H9 (cell line): ENCODE measurements around the gene MBD2. TPM values are rescaled to one million over a fixed set of nuclear protein-coding genes. Genes with fewer than 3 reads are reported as not detected.
A peak's percentile ranks its signal among the peaks of the same experiment; 100 is the strongest.

ENCODE experiments used
- DNase-seq: peaks from one replicate; pipeline ENCODE4 v3.0.0-alpha.2; 2017
- H2AFZ ChIP-seq: one replicate; pipeline ENCODE4 v1.6.1; 2013; ENCODE audit warnings: mild to moderate bottlenecking, low read length, control low read depth, moderate library complexity
- H2AK5ac ChIP-seq: 2 replicates; pipeline ENCODE4 v1.6.1; 2013; ENCODE audit warnings: low read length, control low read depth, mixed read lengths; ENCODE audit not compliant: insufficient read length
- H2BK120ac ChIP-seq: one replicate; pipeline ENCODE4 v1.6.1; 2013; ENCODE audit warnings: low read depth, mild to moderate bottlenecking, low read length, control low read depth, inconsistent platforms; ENCODE audit not compliant: poor library complexity, severe bottlenecking
- H2BK12ac ChIP-seq: 2 replicates; pipeline ENCODE4 v1.6.1; 2013; ENCODE audit warnings: low read length, control low read depth, mixed read lengths, low read depth; ENCODE audit not compliant: insufficient read length
- H2BK15ac ChIP-seq: 2 replicates; pipeline ENCODE4 v1.6.1; 2013; ENCODE audit warnings: low read depth, low read length, control low read depth
- H2BK20ac ChIP-seq: one replicate; pipeline ENCODE4 v1.6.1; 2013; ENCODE audit warnings: low read depth, mild to moderate bottlenecking, low read length, control low read depth, inconsistent platforms; ENCODE audit not compliant: poor library complexity, severe bottlenecking
- H2BK5ac ChIP-seq: 2 replicates; pipeline ENCODE4 v1.6.1; 2013; ENCODE audit warnings: low read length, control low read depth, mixed read lengths; ENCODE audit not compliant: insufficient read length
- H3K14ac ChIP-seq: 2 replicates; pipeline ENCODE4 v1.6.1; 2013; ENCODE audit warnings: low read length, control low read depth; ENCODE audit not compliant: insufficient read depth
- H3K18ac ChIP-seq: 2 replicates; pipeline ENCODE4 v1.6.1; 2013; ENCODE audit warnings: low read depth, mild to moderate bottlenecking, mixed read lengths, low read length, control low read depth; ENCODE audit not compliant: insufficient read length
- H3K23ac ChIP-seq: 2 replicates; pipeline ENCODE4 v1.6.1; 2013; ENCODE audit warnings: low read length, control low read depth, mixed read lengths, low read depth; ENCODE audit not compliant: insufficient read length
- H3K23me2 ChIP-seq: 2 replicates; pipeline ENCODE4 v1.6.1; 2013; ENCODE audit warnings: low read depth, mild to moderate bottlenecking, mixed read lengths, low read length, control low read depth; ENCODE audit not compliant: insufficient read length, poor library complexity, severe bottlenecking
- H3K27ac ChIP-seq: 2 replicates; pipeline ENCODE4 v1.5.1; 2013; ENCODE audit warnings: low read length, control low read depth, mixed read lengths, low read depth; ENCODE audit not compliant: insufficient read length
- H3K27me3 ChIP-seq: 2 replicates; pipeline ENCODE4 v1.6.1; 2013; ENCODE audit warnings: low read length, control low read depth, inconsistent platforms; ENCODE audit not compliant: insufficient read depth
- H3K4ac ChIP-seq: 2 replicates; pipeline ENCODE4 v1.6.1; 2013; ENCODE audit warnings: low read depth, mild to moderate bottlenecking, control low read depth, inconsistent platforms, low read length, moderate library complexity
- H3K4me1 ChIP-seq: 2 replicates; pipeline ENCODE4 v1.6.1; 2013; ENCODE audit warnings: low read length, control low read depth, inconsistent platforms; ENCODE audit not compliant: insufficient read depth
- H3K4me2 ChIP-seq: 2 replicates; pipeline ENCODE4 v1.6.1; 2013; ENCODE audit warnings: low read length, control low read depth, mixed read lengths; ENCODE audit not compliant: insufficient read length, insufficient read depth
- H3K56ac ChIP-seq: 2 replicates; pipeline ENCODE4 v1.6.1; 2013; ENCODE audit warnings: low read depth, mild to moderate bottlenecking, mixed read lengths, low read length, control low read depth; ENCODE audit not compliant: insufficient read length
- H3K79me1 ChIP-seq: 2 replicates; pipeline ENCODE4 v1.6.1; 2013; ENCODE audit warnings: low read depth, mild to moderate bottlenecking, moderate library complexity, low read length, control low read depth, inconsistent platforms; ENCODE audit not compliant: insufficient read depth, poor library complexity, severe bottlenecking
- H3K79me2 ChIP-seq: 2 replicates; pipeline ENCODE4 v1.6.1; 2013; ENCODE audit warnings: low read length, control low read depth, inconsistent platforms; ENCODE audit not compliant: insufficient read depth
- H3K9ac ChIP-seq: 2 replicates; pipeline ENCODE4 v1.6.1; 2013; ENCODE audit warnings: low read length, control low read depth, mixed read lengths; ENCODE audit not compliant: insufficient read length; ENCODE audit errors: extremely low read depth
- H3K9me3 ChIP-seq: one replicate; pipeline ENCODE4 v1.6.1; 2013; ENCODE audit warnings: low read depth, low read length, inconsistent platforms; ENCODE audit not compliant: control insufficient read depth
- H3T11ph ChIP-seq: one replicate; pipeline ENCODE4 v1.6.1; 2013; ENCODE audit warnings: mild to moderate bottlenecking, low read length, control low read depth, inconsistent platforms
- H4K20me1 ChIP-seq: one replicate; pipeline ENCODE4 v1.6.1; 2013; ENCODE audit not compliant: control insufficient read depth, insufficient read length, insufficient read depth
- H4K5ac ChIP-seq: 2 replicates; pipeline ENCODE4 v1.6.1; 2013; ENCODE audit warnings: low read depth, mild to moderate bottlenecking, mixed read lengths, low read length, control low read depth; ENCODE audit not compliant: insufficient read length
- H4K8ac ChIP-seq: replicated peaks from 2 replicates; pipeline ENCODE4 v1.6.1; 2013; ENCODE audit warnings: low read length, control low read depth, mixed read lengths, low read depth; ENCODE audit not compliant: insufficient read length
- H4K91ac ChIP-seq: 2 replicates; pipeline ENCODE4 v1.6.1; 2013; ENCODE audit warnings: low read depth, mild to moderate bottlenecking, moderate library complexity, mixed read lengths, low read length, control low read depth; ENCODE audit not compliant: insufficient read length
- H3K27ac Mint-ChIP-seq, 3 experiments: 2 replicates in 2 of 3; 3 replicates in 1 of 3; pipeline ENCODE4 v1.8.0; 2020 to 2021; ENCODE audit warnings: mixed read lengths in 3 of 3, mild to moderate bottlenecking in 1 of 3, moderate library complexity in 1 of 3
- H3K27me3 Mint-ChIP-seq: 2 replicates; pipeline ENCODE4 v1.8.0; 2021; ENCODE audit warnings: low read depth, mild to moderate bottlenecking, moderate library complexity, mixed read lengths
- H3K36me3 Mint-ChIP-seq, 3 experiments: 2 replicates in 2 of 3; 3 replicates in 1 of 3; pipeline ENCODE4 v1.8.0; 2020 to 2021; ENCODE audit warnings: low read depth in 3 of 3, mixed read lengths in 3 of 3; ENCODE audit not compliant: insufficient read depth in 1 of 3
- H3K4me1 Mint-ChIP-seq, 2 experiments: 2 replicates each; pipeline ENCODE4 v1.8.0; 2020; ENCODE audit warnings: mixed read lengths in 2 of 2
- H3K4me3 Mint-ChIP-seq, 2 experiments: 2 replicates in 1 of 2; 3 replicates in 1 of 2; pipeline ENCODE4 v1.8.0; 2020 to 2021; ENCODE audit warnings: mild to moderate bottlenecking in 2 of 2, mixed read lengths in 2 of 2, moderate library complexity in 1 of 2
- H3K9me3 Mint-ChIP-seq, 2 experiments: 2 replicates in 1 of 2; 3 replicates in 1 of 2; pipeline ENCODE4 v1.8.0; 2020; ENCODE audit warnings: mild to moderate bottlenecking in 2 of 2, mixed read lengths in 2 of 2, moderate library complexity in 1 of 2
- CTCF ChIP-seq: fragments of 200-600 bp; sonication (generic); conservative IDR thresholded peaks from 3 replicates; pipeline ENCODE4 v1.8.0; 2021; ENCODE audit warnings: antibody characterized with exemption, mild to moderate bottlenecking
- WGBS: extraction: QIAGEN DNeasy Blood & Tissue Kit; methylation state at CpG from one replicate; pipeline ENCODE4 v1.1.7; 2013; ENCODE audit warnings: missing lambda C conversion rate, low lambda C conversion rate, mixed read lengths; ENCODE audit not compliant: insufficient read length; ENCODE audit errors: extremely low coverage; 5-methylcytosine and 5-hydroxymethylcytosine counted together
- long read RNA-seq: library from polyadenylated mRNA; unstranded; transcript quantifications from one replicate; pipeline ENCODE4 v2.0.0, GENCODE V29; 2020
- total RNA-seq: library from RNA; stranded (reverse); gene quantifications from 2 replicates; pipeline ENCODE4 v1.2.1, GENCODE V29; 2021

MBD2 gene, protein sequence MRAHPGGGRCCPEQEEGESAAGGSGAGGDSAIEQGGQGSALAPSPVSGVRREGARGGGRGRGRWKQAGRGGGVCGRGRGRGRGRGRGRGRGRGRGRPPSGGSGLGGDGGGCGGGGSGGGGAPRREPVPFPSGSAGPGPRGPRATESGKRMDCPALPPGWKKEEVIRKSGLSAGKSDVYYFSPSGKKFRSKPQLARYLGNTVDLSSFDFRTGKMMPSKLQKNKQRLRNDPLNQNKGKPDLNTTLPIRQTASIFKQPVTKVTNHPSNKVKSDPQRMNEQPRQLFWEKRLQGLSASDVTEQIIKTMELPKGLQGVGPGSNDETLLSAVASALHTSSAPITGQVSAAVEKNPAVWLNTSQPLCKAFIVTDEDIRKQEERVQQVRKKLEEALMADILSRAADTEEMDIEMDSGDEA
- total RNA-seq, result 29.9 and 34.0 TPM in 2 replicates
- long read RNA-seq, partial matches to known transcripts, result 1 of 2 reads
- long read RNA-seq, other reads (novel, unspliced or antisense), result 1 of 2 reads

DNA sequence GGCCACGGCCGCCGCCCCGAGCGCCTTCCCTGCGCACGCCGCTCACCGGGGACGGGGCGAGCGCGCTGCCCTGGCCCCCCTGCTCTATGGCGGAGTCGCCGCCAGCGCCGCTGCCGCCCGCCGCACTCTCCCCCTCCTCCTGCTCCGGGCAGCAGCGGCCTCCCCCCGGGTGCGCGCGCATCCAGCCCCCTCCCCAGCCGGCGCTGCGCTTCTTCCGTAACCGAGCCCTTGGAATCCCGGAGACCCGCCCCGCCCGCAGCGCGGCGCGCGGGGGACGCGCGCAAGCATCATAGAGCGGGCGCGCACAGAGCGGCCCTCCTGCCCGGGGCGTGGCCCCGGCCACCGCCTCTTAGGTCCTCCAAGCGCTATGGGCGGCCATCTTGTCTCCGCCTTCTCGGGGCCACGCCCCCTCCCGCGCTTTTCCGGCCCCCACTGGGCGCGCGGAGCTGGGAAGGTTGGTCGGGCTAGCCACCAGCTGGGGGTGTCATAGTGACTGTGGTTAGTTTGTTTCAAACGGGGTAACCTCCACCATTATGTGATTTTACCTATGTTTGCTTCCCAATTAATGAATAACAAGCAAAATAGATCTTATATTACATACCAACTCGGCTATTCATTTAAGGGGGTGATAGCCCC, at the start of gene MBD2:
Gene MBD2 (minus strand): TSS at position 291 of the 636 bp plus-strand sequence. CDS start 110 bp downstream, at position 181.
- Histone ChIP-seq H3K23me2 (peaks cover 7% of the 10 kb centered on the region), H4K20me1 (no peaks in the 10 kb centered on the region), H2BK15ac (no peak within 1 kb of the TSS), H3K79me2 (peaks cover 34% of the 10 kb centered on the region), H3T11ph (no peak within 1 kb of the TSS), H3K4me2 (peak within 1 kb of the TSS; percentile 99), H2AK5ac (no peak within 1 kb of the TSS), H3K4ac (no peak within 1 kb of the TSS), H3K9me3 (no peaks in the 10 kb centered on the region), H2BK120ac (no peak within 1 kb of the TSS), H4K5ac (no peak within 1 kb of the TSS), H3K23ac (no peak within 1 kb of the TSS), H3K4me1 (no peaks in the 10 kb centered on the region; the same call in 1 of the 2 replicates), H3K9ac (peak within 1 kb of the TSS; percentile 66), H2AFZ (peak within 1 kb of the TSS; percentile 7), H3K79me1 (peaks cover 3% of the 10 kb centered on the region), H2BK12ac (no peak within 1 kb of the TSS), H2BK5ac (no peak within 1 kb of the TSS), H3K14ac (no peak within 1 kb of the TSS; the same call in 1 of the 2 replicates), H3K27ac (no peak within 1 kb of the TSS), H4K91ac (no peak within 1 kb of the TSS), H3K56ac (no peak within 1 kb of the TSS), H3K27me3 (no peaks in the 10 kb centered on the region; the same call in 1 of the 2 replicates), H2BK20ac (no peak within 1 kb of the TSS), H4K8ac (no peak within 1 kb of the TSS), H3K18ac (no peak within 1 kb of the TSS)
- peaks cover 4 to 9% (median 8%) of the 10 kb centered on the region in 3 experiments; a peak in 5 of 7 replicates for H3K36me3 Mint-ChIP-seq
- no peaks in the 10 kb centered on the region; the same call in 1 of the 2 replicates for H3K27me3 Mint-ChIP-seq
- H3K27ac Mint-ChIP-seq, result peak within 1 kb of the TSS in 2 of 3 experiments; percentile 93 to 94; a peak in 6 of 7 replicates
- peaks cover 39 to 42% of the 10 kb centered on the region in 2 experiments for H3K4me1 Mint-ChIP-seq
- peak; percentile 52 for TF ChIP-seq CTCF
- peak; percentile 96 for DNase-seq
- WGBS, result no CpG with 5 or more reads among the region's 66 CpGs
- H3K4me3 Mint-ChIP-seq, result peak within 1 kb of the TSS; percentile 92 to 97
- H3K9me3 Mint-ChIP-seq, result no peaks in the 10 kb centered on the region
